HepG2 (cell line): ENCODE measurements around the gene SLC11A1. TPM values are rescaled to one million over a fixed set of nuclear protein-coding genes. Genes with fewer than 3 reads are reported as not detected.

Source experiments
- AKAP8 ChIP-seq: sonication (generic); formaldehyde crosslinking; IDR thresholded peaks from 2 replicates; pipeline ENCODE4 v1.5.1; 2020; ENCODE audit warnings: mild to moderate bottlenecking, missing genetic modification reagents
- ARID5B ChIP-seq: IDR thresholded peaks from 2 replicates; pipeline ENCODE4 v1.4.0; 2020; ENCODE audit warnings: mild to moderate bottlenecking, missing genetic modification reagents
- ARNT2 ChIP-seq: sonication (generic); formaldehyde crosslinking; IDR thresholded peaks from 2 replicates; pipeline ENCODE4 v1.8.0; 2022; ENCODE audit warnings: mild to moderate bottlenecking, low read depth, missing genetic modification reagents, moderate library complexity
- GABPB1 ChIP-seq: IDR thresholded peaks from 2 replicates; pipeline ENCODE4 v1.6.1; 2016; ENCODE audit warnings: mild to moderate bottlenecking, missing genetic modification reagents, moderate library complexity, missing compliant biosample characterization
- GATA4 ChIP-seq: sonication (generic); IDR thresholded peaks from 2 replicates; pipeline ENCODE4 v1.6.1; 2016; ENCODE audit warnings: antibody characterized with exemption, low read depth, borderline replicate concordance
- MTA1 ChIP-seq: sonication (generic); formaldehyde crosslinking; IDR thresholded peaks from 2 replicates; pipeline ENCODE4 v1.4.0; 2020; ENCODE audit warnings: missing genetic modification reagents, mild to moderate bottlenecking, borderline replicate concordance
- PHF8 ChIP-seq: sonication (generic); formaldehyde crosslinking; IDR thresholded peaks from 2 replicates; pipeline ENCODE4 v1.5.0; 2020; ENCODE audit warnings: missing genetic modification reagents
- POLR2AphosphoS5 ChIP-seq: IDR thresholded peaks from 2 replicates; pipeline ENCODE4 v1.6.1; 2012; ENCODE audit warnings: low read depth, low read length
- RBFOX2 ChIP-seq: fragments of 200-400 bp; formaldehyde crosslinking; IDR thresholded peaks from 2 replicates; pipeline ENCODE4 v1.6.1; 2017; ENCODE audit warnings: low read depth, mild to moderate bottlenecking, low read length
- TRAFD1 ChIP-seq: sonication (generic); formaldehyde crosslinking; IDR thresholded peaks from 2 replicates; pipeline ENCODE4 v1.5.1; 2020; ENCODE audit warnings: missing genetic modification reagents, mild to moderate bottlenecking, borderline replicate concordance
- ZBTB4 ChIP-seq: sonication (generic); formaldehyde crosslinking; IDR thresholded peaks from 2 replicates; pipeline ENCODE4 v1.4.0; 2020; ENCODE audit warnings: missing genetic modification reagents, mild to moderate bottlenecking, borderline replicate concordance
- ZNF207 ChIP-seq: fragments of 450-650 bp; IDR thresholded peaks from 2 replicates; pipeline ENCODE4 v1.6.1; 2016; ENCODE audit warnings: antibody characterized with exemption, borderline replicate concordance
- polyA plus RNA-seq, 8 experiments: library from polyadenylated mRNA; depleted of rRNA in 3 of 8; stranded (reverse) in 7 of 8; unstranded in 1 of 8; fragments of >200 nt; fragmentation: Illumina TruSeq in 4 of 8; extraction: Trizol in 4 of 8; gene quantifications; 2 replicates each; pipeline versions ENCODE4 v1.2.1 to v1.2.3, GENCODE V29; 2011 to 2016; ENCODE audit warnings: low read depth in 4 of 8, missing spikeins in 1 of 8, mixed read lengths in 1 of 8; ENCODE audit not compliant: insufficient read depth in 1 of 8
- total RNA-seq, 5 experiments: library from RNA; depleted of rRNA; stranded (reverse); fragments of >200 nt; fragmentation: Illumina TruSeq; extraction: Trizol; gene quantifications; 2 replicates each; pipeline ENCODE4 v1.2.3, GENCODE V29; 2016; ENCODE audit warnings: low read depth in 1 of 5
- TF ChIP-seq, protein P1 (sequence below): sonication (generic); formaldehyde crosslinking; IDR thresholded peaks from 2 replicates; pipeline ENCODE4 v1.4.0; 2020; ENCODE audit warnings: missing genetic modification reagents, borderline replicate concordance
- TF ChIP-seq, protein P2 (sequence below): sonication (generic); formaldehyde crosslinking; IDR thresholded peaks from 2 replicates; pipeline ENCODE4 v1.8.1; 2022; ENCODE audit warnings: mild to moderate bottlenecking, missing genetic modification reagents

The SLC11A1 gene
- total and polyA plus RNA-seq, 2 of the 13 experiments (the other 11 are each of a cell fraction or from before 2014, with no cell fraction given): 0.33 to 2.3 TPM

- TF ChIP-seq ARID5B (CRISPR knock-in tag): no peak
- TF ChIP-seq, protein P1, sequence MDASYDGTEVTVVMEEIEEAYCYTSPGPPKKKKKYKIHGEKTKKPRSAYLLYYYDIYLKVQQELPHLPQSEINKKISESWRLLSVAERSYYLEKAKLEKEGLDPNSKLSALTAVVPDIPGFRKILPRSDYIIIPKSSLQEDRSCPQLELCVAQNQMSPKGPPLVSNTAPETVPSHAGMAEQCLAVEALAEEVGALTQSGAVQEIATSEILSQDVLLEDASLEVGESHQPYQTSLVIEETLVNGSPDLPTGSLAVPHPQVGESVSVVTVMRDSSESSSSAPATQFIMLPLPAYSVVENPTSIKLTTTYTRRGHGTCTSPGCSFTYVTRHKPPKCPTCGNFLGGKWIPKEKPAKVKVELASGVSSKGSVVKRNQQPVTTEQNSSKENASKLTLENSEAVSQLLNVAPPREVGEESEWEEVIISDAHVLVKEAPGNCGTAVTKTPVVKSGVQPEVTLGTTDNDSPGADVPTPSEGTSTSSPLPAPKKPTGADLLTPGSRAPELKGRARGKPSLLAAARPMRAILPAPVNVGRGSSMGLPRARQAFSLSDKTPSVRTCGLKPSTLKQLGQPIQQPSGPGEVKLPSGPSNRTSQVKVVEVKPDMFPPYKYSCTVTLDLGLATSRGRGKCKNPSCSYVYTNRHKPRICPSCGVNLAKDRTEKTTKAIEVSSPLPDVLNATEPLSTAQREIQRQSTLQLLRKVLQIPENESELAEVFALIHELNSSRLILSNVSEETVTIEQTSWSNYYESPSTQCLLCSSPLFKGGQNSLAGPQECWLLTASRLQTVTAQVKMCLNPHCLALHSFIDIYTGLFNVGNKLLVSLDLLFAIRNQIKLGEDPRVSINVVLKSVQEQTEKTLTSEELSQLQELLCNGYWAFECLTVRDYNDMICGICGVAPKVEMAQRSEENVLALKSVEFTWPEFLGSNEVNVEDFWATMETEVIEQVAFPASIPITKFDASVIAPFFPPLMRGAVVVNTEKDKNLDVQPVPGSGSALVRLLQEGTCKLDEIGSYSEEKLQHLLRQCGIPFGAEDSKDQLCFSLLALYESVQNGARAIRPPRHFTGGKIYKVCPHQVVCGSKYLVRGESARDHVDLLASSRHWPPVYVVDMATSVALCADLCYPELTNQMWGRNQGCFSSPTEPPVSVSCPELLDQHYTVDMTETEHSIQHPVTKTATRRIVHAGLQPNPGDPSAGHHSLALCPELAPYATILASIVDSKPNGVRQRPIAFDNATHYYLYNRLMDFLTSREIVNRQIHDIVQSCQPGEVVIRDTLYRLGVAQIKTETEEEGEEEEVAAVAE (CRISPR knock-in tag): no peak
- TF ChIP-seq ZNF207: no peak
- no peak for TF ChIP-seq PHF8 (CRISPR knock-in tag)
- TF ChIP-seq GATA4: 0 out of 2 replicates have a peak, but pooled peaks have one; percentile 1
- no peak for TF ChIP-seq TRAFD1
- TF ChIP-seq RBFOX2: peak; percentile 13; the same call in 1 of the 2 replicates
- TF ChIP-seq MTA1 (CRISPR knock-in tag): peak; percentile 6; the same call in 1 of the 2 replicates
- TF ChIP-seq ZBTB4 (CRISPR knock-in tag): no peak
- TF ChIP-seq AKAP8 (CRISPR knock-in tag): no peak
- 0 out of 2 replicates have a peak, but pooled peaks have one; percentile 21 for TF ChIP-seq ARNT2 (CRISPR knock-in tag)
- 0 out of 2 replicates have a peak, but pooled peaks have one; percentile 0 for TF ChIP-seq GABPB1
- peak; percentile 31; the same call in 1 of the 2 replicates for TF ChIP-seq POLR2AphosphoS5
- TF ChIP-seq, protein P2, sequence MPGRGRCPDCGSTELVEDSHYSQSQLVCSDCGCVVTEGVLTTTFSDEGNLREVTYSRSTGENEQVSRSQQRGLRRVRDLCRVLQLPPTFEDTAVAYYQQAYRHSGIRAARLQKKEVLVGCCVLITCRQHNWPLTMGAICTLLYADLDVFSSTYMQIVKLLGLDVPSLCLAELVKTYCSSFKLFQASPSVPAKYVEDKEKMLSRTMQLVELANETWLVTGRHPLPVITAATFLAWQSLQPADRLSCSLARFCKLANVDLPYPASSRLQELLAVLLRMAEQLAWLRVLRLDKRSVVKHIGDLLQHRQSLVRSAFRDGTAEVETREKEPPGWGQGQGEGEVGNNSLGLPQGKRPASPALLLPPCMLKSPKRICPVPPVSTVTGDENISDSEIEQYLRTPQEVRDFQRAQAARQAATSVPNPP (CRISPR knock-in tag): no peak
Measured at GRCh38 chr2:218401890-218402289, 19.8 kb downstream of the SLC11A1 start (continued).
